K562 (cell line): ENCODE data around the gene PRDM16. TPM values are rescaled to one million over a fixed set of nuclear protein-coding genes. Genes with fewer than 3 reads are reported as not detected.
A peak's percentile ranks its signal among the peaks of the same experiment; 100 is the strongest.

Source experiments
- ATAC-seq: fragments of 200-7000 bp; cut with Tn5 transposase; 3 replicates; pipeline ENCODE4 v1.9.1; 2020; ENCODE audit warnings: moderate library complexity
- BruUV-seq: library from RNA; stranded (reverse); fragments of 400-500 nt; replicated peaks from 2 replicates; lab custom pipeline; 2021; lab: Mats Ljungman, UMichigan
- CTCF ChIA-PET: fragments of 300-600 bp; formaldehyde crosslinking; extraction: SDS; loops from one replicate; lab custom pipeline; 2021; ENCODE audit warnings: low intra/inter-chr PET ratio; lab: Yijun Ruan, JAX
- POLR2A ChIA-PET: fragments of 300-600, 350-650 bp; sonication (Branson Sonifier 250); formaldehyde crosslinking; extraction: SDS; loops from one replicate; lab custom pipeline; 2021; ENCODE audit warnings: antibody characterized with exemption, inconsistent platforms; lab: Yijun Ruan, JAX
- DNase-seq, 4 experiments: peaks; one replicate each; pipeline versions ENCODE4 v3.0.0 to v3.0.0-alpha.2; 2011 to 2018; ENCODE audit warnings: low spot score in 3 of 4, mixed read lengths in 3 of 4; ENCODE audit errors: extremely low read depth in 1 of 4
- FAIRE-seq: peaks from 2 replicates; lab custom pipeline; 2011; peaks lifted over from hg19 to GRCh38; lab: Jason Lieb, UNC
- H2AFZ ChIP-seq: 2 replicates; pipeline ENCODE4 v1.6.0; 2011; ENCODE audit warnings: low read depth, low read length, control low read depth, inconsistent platforms
- H3K27ac ChIP-seq: fragments of 200-600 bp; 3 replicates; pipeline ENCODE4 v1.8.0; 2011; ENCODE audit warnings: low read depth, mild to moderate bottlenecking, control low read depth, inconsistent platforms, low read length, moderate library complexity, mixed read lengths; ENCODE audit errors: extremely low read depth
- H3K27me3 ChIP-seq, 2 experiments: fragments of 300-600 bp in 1 of 2; 2 replicates in 1 of 2; 3 replicates in 1 of 2; pipeline versions ENCODE4 v1.6.0 to v1.8.0; 2011; ENCODE audit warnings: inconsistent platforms in 2 of 2, low read length in 2 of 2, mild to moderate bottlenecking in 1 of 2, mixed read lengths in 1 of 2, moderate library complexity in 1 of 2; ENCODE audit not compliant: control insufficient read depth in 2 of 2, insufficient read depth in 2 of 2
- H3K36me3 ChIP-seq: fragments of 300-600 bp; 3 replicates; pipeline ENCODE4 v1.8.0; 2011; ENCODE audit warnings: mild to moderate bottlenecking, low read length, inconsistent platforms; ENCODE audit not compliant: control insufficient read depth, insufficient read depth
- H3K4me1 ChIP-seq, 2 experiments: fragments of 200-600 bp in 1 of 2; replicated peaks in 1 of 2; 2 replicates in 1 of 2; 3 replicates in 1 of 2; pipeline versions ENCODE4 v1.5.1 to v1.8.0; 2011; ENCODE audit warnings: inconsistent platforms in 2 of 2, low read length in 2 of 2, mild to moderate bottlenecking in 1 of 2, mixed read lengths in 1 of 2, moderate library complexity in 1 of 2; ENCODE audit not compliant: control insufficient read depth in 2 of 2, insufficient read depth in 2 of 2
- H3K4me2 ChIP-seq: 2 replicates; pipeline ENCODE4 v1.6.1; 2011; ENCODE audit warnings: low read length, control low read depth, inconsistent platforms, mixed read lengths; ENCODE audit not compliant: insufficient read depth
- H3K4me3 ChIP-seq: fragments of 200-600 bp; sonication (generic), shearing (Covaris generic); 2 replicates; pipeline ENCODE4 v1.5.1; 2016; ENCODE audit warnings: control low read depth, inconsistent platforms
- H3K79me2 ChIP-seq: fragments of 200-600 bp; 3 replicates; pipeline ENCODE4 v1.8.0; 2011; ENCODE audit warnings: low read length, inconsistent platforms; ENCODE audit not compliant: control insufficient read depth, insufficient read depth
- H3K9ac ChIP-seq, 2 experiments: 2 replicates each; pipeline versions ENCODE4 v1.6.0 to v1.6.1; 2011; ENCODE audit warnings: low read depth in 2 of 2, low read length in 2 of 2, control low read depth in 1 of 2, inconsistent platforms in 1 of 2, mild to moderate bottlenecking in 1 of 2, mixed read lengths in 1 of 2; ENCODE audit not compliant: insufficient read depth in 1 of 2
- H3K9me1 ChIP-seq: one replicate; pipeline ENCODE4 v1.6.0; 2011; ENCODE audit warnings: inconsistent platforms, mild to moderate bottlenecking, low read length, moderate library complexity; ENCODE audit not compliant: control insufficient read depth, insufficient read depth
- H3K9me3 ChIP-seq: replicated peaks from 2 replicates; pipeline ENCODE4 v1.5.1; 2011; ENCODE audit warnings: low read depth, low read length, inconsistent platforms; ENCODE audit not compliant: control insufficient read depth, insufficient read depth
- H4K20me1 ChIP-seq: replicated peaks from 2 replicates; pipeline ENCODE4 v1.6.1; 2011; ENCODE audit warnings: low read length, inconsistent platforms, mixed read lengths; ENCODE audit not compliant: control insufficient read depth, insufficient read depth
- EGR1 ChIP-seq: fragments of 450-650 bp; conservative IDR thresholded peaks from 2 replicates; pipeline ENCODE4 v1.6.1; 2017; ENCODE audit warnings: mild to moderate bottlenecking
- HMG20A ChIP-seq: fragments of 450-650 bp; formaldehyde crosslinking; conservative IDR thresholded peaks from 2 replicates; pipeline ENCODE4 v1.4.0; 2020; ENCODE audit warnings: mild to moderate bottlenecking, mixed read lengths
- MYBL2 ChIP-seq, 2 experiments: fragments of 450-650 bp in 1 of 2; sonication (generic) in 1 of 2; formaldehyde crosslinking in 1 of 2; IDR thresholded peaks; 2 replicates each; pipeline versions ENCODE4 v1.6.1 to v1.8.1; 2017 to 2022; ENCODE audit warnings: borderline replicate concordance in 1 of 2, inconsistent platforms in 1 of 2, low read depth in 1 of 2, mild to moderate bottlenecking in 1 of 2, missing genetic modification reagents in 1 of 2, moderate library complexity in 1 of 2
- SOX6 ChIP-seq: fragments of 450-650 bp; IDR thresholded peaks from 2 replicates; pipeline ENCODE4 v1.6.1; 2014; ENCODE audit warnings: mild to moderate bottlenecking
- TCF7L2 ChIP-seq: fragments of 150-350 bp; IDR thresholded peaks from 2 replicates; pipeline ENCODE4 v1.6.1; 2016; ENCODE audit warnings: low read depth, mild to moderate bottlenecking, low read length, moderate library complexity
- WGBS: fragments of 100-300 bp; shearing (Covaris generic); methylation state at CpG from one replicate; pipeline ENCODE4 v1.1.6; 2016; ENCODE audit warnings: low coverage, mixed read lengths; ENCODE audit not compliant: insufficient coverage; ENCODE audit errors: missing lambda C conversion rate; 5-methylcytosine and 5-hydroxymethylcytosine counted together
- in situ Hi-C: fragments of 300-500 bp; cut with MboI; formaldehyde crosslinking; loops from 4 replicates; pipeline ENCODE4 v1.15.0; 2018; ENCODE audit warnings: inconsistent platforms, mixed read lengths
- intact Hi-C: fragments of 100-400 bp; cut with micrococcal nuclease; formaldehyde crosslinking; loops from 2 replicates; pipeline ENCODE4 v1.14.2; 2022
- polyA plus RNA-seq, 8 experiments: library from polyadenylated mRNA; depleted of rRNA in 4 of 8; stranded (reverse) in 5 of 8; unstranded in 3 of 8; fragments of >200 nt; fragmentation: Nextera tagmentation in 2 of 8; fragmentation: Illumina TruSeq in 1 of 8; extraction: Ambion mirVana in 2 of 8; extraction: Trizol in 1 of 8; gene quantifications; 2 replicates each; pipeline versions ENCODE4 v1.2.1 to v1.2.3, GENCODE V29; 2011 to 2014; ENCODE audit warnings: inconsistent platforms in 1 of 8, missing spikeins in 1 of 8
- total RNA-seq, 7 experiments: library from RNA; depleted of rRNA in 6 of 7; stranded (reverse); fragments of >200 nt in 6 of 7; fragmentation: Illumina TruSeq in 2 of 7; extraction: Trizol in 2 of 7; gene quantifications; 2 replicates each; pipeline versions ENCODE4 v1.2.1 to v1.2.3, GENCODE V29; 2011 to 2021; ENCODE audit warnings: low replicate concordance in 1 of 7
- TF ChIP-seq, protein P1 (sequence below): fragments of 450-650 bp; formaldehyde crosslinking; IDR thresholded peaks from 2 replicates; pipeline ENCODE4 v1.4.0; 2022; ENCODE audit warnings: missing genetic modification characterization
- TF ChIP-seq, protein P2 (sequence below): fragments of 450-650 bp; formaldehyde crosslinking; conservative IDR thresholded peaks from 2 replicates; pipeline ENCODE4 v1.4.0; 2022; ENCODE audit warnings: mild to moderate bottlenecking, missing genetic modification characterization
- TF ChIP-seq, protein P3 (sequence below), 3 experiments: fragments of 200-800 bp in 1 of 3; sonication (Bioruptor generic) in 1 of 3; sonication (generic) in 1 of 3; formaldehyde crosslinking in 1 of 3; IDR thresholded peaks; 2 replicates each; pipeline versions ENCODE4 v1.6.1 to v1.8.0; 2016 to 2022; ENCODE audit warnings: mild to moderate bottlenecking in 2 of 3, missing compliant biosample characterization in 2 of 3, missing genetic modification characterization in 2 of 3, missing genetic modification reagents in 1 of 3

The PRDM16 gene
- total and polyA plus RNA-seq, 9 of the 15 experiments (the other 6 are each of a cell fraction or from before 2014, with no cell fraction given): 0.10 to 0.27 TPM; not detected in 7

DNA sequence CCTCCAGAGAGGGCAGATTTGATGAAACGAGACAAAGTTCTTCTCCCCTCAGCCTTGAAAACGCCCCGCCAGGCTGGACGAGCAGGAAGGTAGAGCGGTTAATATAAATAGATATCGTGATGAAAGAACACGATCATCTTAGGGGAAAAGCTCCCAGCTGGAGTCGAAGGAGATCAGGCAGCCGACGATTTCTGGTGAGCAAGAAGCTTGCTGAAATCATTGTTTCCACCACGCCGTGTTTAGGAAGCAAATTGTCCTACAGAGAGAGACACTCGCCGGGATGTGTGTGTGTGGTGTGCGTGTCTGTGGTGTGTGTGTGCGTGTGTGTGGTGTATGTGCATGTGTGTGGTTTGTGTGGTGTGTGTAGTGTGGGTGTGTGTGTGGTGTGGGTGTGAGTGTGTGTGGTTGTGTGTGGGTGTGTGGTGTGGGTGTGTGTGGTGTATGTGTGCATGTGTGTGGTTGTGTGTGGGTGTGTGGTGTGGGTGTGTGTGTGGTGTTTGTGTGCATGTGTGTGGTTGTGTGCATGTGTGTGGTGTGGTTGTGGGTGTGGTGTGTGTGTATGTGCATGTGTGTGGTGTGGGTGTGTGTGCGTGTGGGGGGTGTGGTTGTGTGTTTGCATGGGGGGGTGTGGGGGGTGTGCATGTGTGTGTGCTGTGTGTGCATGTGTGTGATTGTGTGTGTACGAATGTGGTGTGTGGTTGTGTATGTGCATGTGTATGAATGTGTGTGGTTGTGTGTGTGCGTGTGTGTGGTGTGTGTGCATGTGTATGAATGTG, 340.6 kb downstream of the PRDM16 start:
- FAIRE-seq: peak; percentile 80
- DNase-seq: no peak
- no peak overlapping the region for H3K9ac ChIP-seq
- peaks cover 4% of the 10 kb centered on the region; the same call in 1 of the 2 replicates for H4K20me1 ChIP-seq
- TF ChIP-seq SOX6 (no peak), MYBL2 (IDR thresholded peaks at IDR 0.05; ENCODE audit: low read depth) (no peak), MYBL2 (CRISPR knock-in tag; IDR thresholded peaks at IDR 0.05; ENCODE audit: borderline replicate concordance) (0 out of 2 replicates have a peak, but pooled peaks have one; percentile 41), TCF7L2 (no peak), EGR1 (0 out of 2 replicates have a peak, but pooled peaks have one; percentile 6), HMG20A (CRISPR knock-in tag) (no peak)
- TF ChIP-seq, protein P1, sequence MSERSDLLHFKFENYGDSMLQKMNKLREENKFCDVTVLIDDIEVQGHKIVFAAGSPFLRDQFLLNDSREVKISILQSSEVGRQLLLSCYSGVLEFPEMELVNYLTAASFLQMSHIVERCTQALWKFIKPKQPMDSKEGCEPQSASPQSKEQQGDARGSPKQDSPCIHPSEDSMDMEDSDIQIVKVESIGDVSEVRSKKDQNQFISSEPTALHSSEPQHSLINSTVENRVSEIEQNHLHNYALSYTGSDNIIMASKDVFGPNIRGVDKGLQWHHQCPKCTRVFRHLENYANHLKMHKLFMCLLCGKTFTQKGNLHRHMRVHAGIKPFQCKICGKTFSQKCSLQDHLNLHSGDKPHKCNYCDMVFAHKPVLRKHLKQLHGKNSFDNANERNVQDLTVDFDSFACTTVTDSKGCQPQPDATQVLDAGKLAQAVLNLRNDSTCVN (CRISPR knock-in tag): 0 out of 2 replicates have a peak, but pooled peaks have one; percentile 29
- TF ChIP-seq, protein P2, sequence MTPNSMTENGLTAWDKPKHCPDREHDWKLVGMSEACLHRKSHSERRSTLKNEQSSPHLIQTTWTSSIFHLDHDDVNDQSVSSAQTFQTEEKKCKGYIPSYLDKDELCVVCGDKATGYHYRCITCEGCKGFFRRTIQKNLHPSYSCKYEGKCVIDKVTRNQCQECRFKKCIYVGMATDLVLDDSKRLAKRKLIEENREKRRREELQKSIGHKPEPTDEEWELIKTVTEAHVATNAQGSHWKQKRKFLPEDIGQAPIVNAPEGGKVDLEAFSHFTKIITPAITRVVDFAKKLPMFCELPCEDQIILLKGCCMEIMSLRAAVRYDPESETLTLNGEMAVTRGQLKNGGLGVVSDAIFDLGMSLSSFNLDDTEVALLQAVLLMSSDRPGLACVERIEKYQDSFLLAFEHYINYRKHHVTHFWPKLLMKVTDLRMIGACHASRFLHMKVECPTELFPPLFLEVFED (CRISPR knock-in tag): 0 out of 2 replicates have a peak, but pooled peaks have one; percentile 19
- TF ChIP-seq, protein P3, sequence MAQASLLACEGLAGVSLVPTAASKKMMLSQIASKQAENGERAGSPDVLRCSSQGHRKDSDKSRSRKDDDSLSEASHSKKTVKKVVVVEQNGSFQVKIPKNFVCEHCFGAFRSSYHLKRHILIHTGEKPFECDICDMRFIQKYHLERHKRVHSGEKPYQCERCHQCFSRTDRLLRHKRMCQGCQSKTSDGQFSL (CRISPR knock-in tag; IDR thresholded peaks at IDR 0.05): peak; percentile 51
- TF ChIP-seq, protein P3 (tag; IDR thresholded peaks at IDR 0.05): no peak
- H3K36me3 ChIP-seq: no peaks in the 10 kb centered on the region
- no peaks in the 10 kb centered on the region for H3K9me3 ChIP-seq
- H3K79me2 ChIP-seq: no peaks in the 10 kb centered on the region
- POLR2A ChIA-PET: no interaction called here
- H3K4me3 ChIP-seq: no peak overlapping the region
- in situ Hi-C loops: no loop called here
- BruUV-seq: no TSS peak
- intact Hi-C loops: no loop called here
- no peak overlapping the region for H3K4me2 ChIP-seq
- no peak for ATAC-seq
- no peak overlapping the region for H3K27ac ChIP-seq
- H2AFZ ChIP-seq: no peak overlapping the region
- CTCF ChIA-PET: no interaction called here
- WGBS: 28% methylated on average over 17 of the region's 19 CpGs
- H3K27me3 ChIP-seq: peaks cover 19 to 61% of the 10 kb centered on the region in 2 experiments; a peak in 4 of 5 replicates
- peaks cover 0 to 22% of the 10 kb centered on the region in 2 experiments; a peak in 1 of 5 replicates for H3K4me1 ChIP-seq
- H3K9me1 ChIP-seq: no peaks in the 10 kb centered on the region
